ENCODE results near the gene PREX1.

Gene PREX1

GRCh38 chr20:48735112-48735511, 92.7 kb downstream of the PREX1 start:
- TF ChIP-seq CTCF (IDR thresholded peaks at IDR 0.05; ENCODE audit: borderline replicate concordance, insufficient read depth, low read depth, low read length), result no peak
- H3K4me3 ChIP-seq (ENCODE audit: low read depth, low read length), result no peak overlapping the region

- no peak overlapping the region for H3K4me3 ChIP-seq (ENCODE audit: low read depth, low read length)
- no peak for TF ChIP-seq CTCF (IDR thresholded peaks at IDR 0.05; ENCODE audit: borderline replicate concordance, insufficient read depth, low read depth, low read length)
These were observed 93.6 kb downstream of the PREX1 start for GRCh38 chr20:48734104-48734749.

GRCh38 chr20:48733296-48733790, 94.5 kb downstream of the PREX1 start:
- TF ChIP-seq CTCF (IDR thresholded peaks at IDR 0.05; ENCODE audit: borderline replicate concordance, insufficient read depth, low read depth, low read length), result no peak
- no peak overlapping the region for H3K4me3 ChIP-seq (ENCODE audit: low read depth, low read length)

GRCh38 chr20:48732081-48732829, 95.5 kb downstream of the PREX1 start:
- no peak for TF ChIP-seq CTCF (IDR thresholded peaks at IDR 0.05; ENCODE audit: borderline replicate concordance, insufficient read depth, low read depth, low read length)
- H3K4me3 ChIP-seq (ENCODE audit: low read depth, low read length), result no peak overlapping the region

- no peak overlapping the region for H3K4me3 ChIP-seq (ENCODE audit: low read depth, low read length)
- no peak for TF ChIP-seq CTCF (IDR thresholded peaks at IDR 0.05; ENCODE audit: borderline replicate concordance, insufficient read depth, low read depth, low read length)
These were observed 96.3 kb downstream of the PREX1 start for GRCh38 chr20:48731536-48731935.

GRCh38 chr20:48730977-48731376, 96.8 kb downstream of the PREX1 start:
- no peak overlapping the region for H3K4me3 ChIP-seq (ENCODE audit: low read depth, low read length)
- TF ChIP-seq CTCF (IDR thresholded peaks at IDR 0.05; ENCODE audit: borderline replicate concordance, insufficient read depth, low read depth, low read length), result no peak

GRCh38 chr20:48729538-48729937, 98.3 kb downstream of the PREX1 start:
- no peak overlapping the region for H3K4me3 ChIP-seq (ENCODE audit: low read depth, low read length)
- no peak for TF ChIP-seq CTCF (IDR thresholded peaks at IDR 0.05; ENCODE audit: borderline replicate concordance, insufficient read depth, low read depth, low read length)
